Measurements from ENCODE around the gene CCDC197.

The CCDC197 gene

DNA sequence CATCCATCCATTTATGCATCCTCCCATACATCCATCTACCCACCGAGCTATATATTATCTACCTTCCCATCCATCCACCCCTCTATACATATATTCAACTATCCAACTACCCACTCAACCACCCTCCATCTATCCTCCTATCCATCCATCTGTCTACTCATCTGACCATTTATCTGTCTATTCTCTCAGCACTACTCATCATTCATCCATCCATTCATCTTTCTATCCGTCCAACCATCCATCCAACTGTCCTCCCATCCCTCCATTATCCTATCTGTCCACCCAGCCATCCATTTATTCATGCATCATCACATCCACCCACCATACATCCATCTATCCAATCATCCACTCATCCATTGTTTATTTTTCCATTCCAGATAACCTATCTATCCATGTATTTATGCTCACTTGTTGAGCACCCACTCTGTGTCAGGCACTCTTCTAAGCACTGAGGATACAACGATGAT is 32.2 kb upstream of the CCDC197 start:
- no peaks in the 10 kb centered on the region for H3K9me3 ChIP-seq (ENCODE audit: insufficient read depth, low read depth, low read length)
- peaks cover 9% of the 10 kb centered on the region for H3K27me3 ChIP-seq (ENCODE audit: insufficient read depth, low read length, poor library complexity, severe bottlenecking)
- TF ChIP-seq EZH2phosphoT487 (IDR thresholded peaks at IDR 0.05; ENCODE audit: borderline replicate concordance), result no peak
- no peak for TF ChIP-seq CTCF (conservative IDR thresholded peaks at IDR 0.05; ENCODE audit: low read length)
- no peaks in the 10 kb centered on the region for H4K20me1 ChIP-seq (ENCODE audit: insufficient read depth, low read length, poor library complexity, severe bottlenecking)
- no peak overlapping the region for H3K4me2 ChIP-seq (ENCODE audit: low read depth, low read length, poor library complexity, severe bottlenecking)
- no peaks in the 10 kb centered on the region for H3F3A ChIP-seq (ENCODE audit: low read depth)
- H3K79me2 ChIP-seq (ENCODE audit: insufficient read depth, low read length), result no peaks in the 10 kb centered on the region
- peaks cover 18% of the 10 kb centered on the region for H3K4me1 ChIP-seq (ENCODE audit: insufficient read depth, low read length, poor library complexity, severe bottlenecking)
- H3K9me2 ChIP-seq (replicated peaks; ENCODE audit: low read depth, low read length), result no peaks in the 10 kb centered on the region
- no peaks in the 10 kb centered on the region for H3K36me3 ChIP-seq (ENCODE audit: insufficient read depth, low read length)
- no peak overlapping the region for H2AFZ ChIP-seq (ENCODE audit: low read length)
- no peak overlapping the region for H3K4me3 ChIP-seq (ENCODE audit: low read length, poor library complexity, severe bottlenecking)
- H3K9ac ChIP-seq (ENCODE audit: low read depth, low read length, poor library complexity, severe bottlenecking), result no peak overlapping the region

- Histone ChIP-seq H3K79me2 (ENCODE audit: insufficient read depth, low read length) (no peaks in the 10 kb centered on the region), H3K9me3 (ENCODE audit: insufficient read depth, low read depth, low read length) (no peaks in the 10 kb centered on the region), H3K4me3 (ENCODE audit: low read length, poor library complexity, severe bottlenecking) (no peak overlapping the region), H3K9ac (ENCODE audit: low read depth, low read length, poor library complexity, severe bottlenecking) (no peak overlapping the region), H3F3A (ENCODE audit: low read depth) (no peaks in the 10 kb centered on the region), H4K20me1 (ENCODE audit: insufficient read depth, low read length, poor library complexity, severe bottlenecking) (no peaks in the 10 kb centered on the region), H3K4me2 (ENCODE audit: low read depth, low read length, poor library complexity, severe bottlenecking) (no peak overlapping the region), H3K36me3 (ENCODE audit: insufficient read depth, low read length) (no peaks in the 10 kb centered on the region), H3K27me3 (ENCODE audit: insufficient read depth, low read length, poor library complexity, severe bottlenecking) (peaks cover 9% of the 10 kb centered on the region), H3K9me2 (replicated peaks; ENCODE audit: low read depth, low read length) (no peaks in the 10 kb centered on the region), H2AFZ (ENCODE audit: low read length) (no peak overlapping the region), H3K4me1 (ENCODE audit: insufficient read depth, low read length, poor library complexity, severe bottlenecking) (peaks cover 13% of the 10 kb centered on the region)
- TF ChIP-seq CTCF (conservative IDR thresholded peaks at IDR 0.05; ENCODE audit: low read length), result no peak
- TF ChIP-seq EZH2phosphoT487 (IDR thresholded peaks at IDR 0.05; ENCODE audit: borderline replicate concordance), result no peak
Observed at GRCh38 chr14:93965287-93965821, 31.7 kb upstream of the CCDC197 start.

- Histone ChIP-seq H3K27me3 (ENCODE audit: insufficient read depth, low read length, poor library complexity, severe bottlenecking) (peaks cover 9% of the 10 kb centered on the region), H2AFZ (ENCODE audit: low read length) (no peak overlapping the region), H3K9me3 (ENCODE audit: insufficient read depth, low read depth, low read length) (no peaks in the 10 kb centered on the region), H4K20me1 (ENCODE audit: insufficient read depth, low read length, poor library complexity, severe bottlenecking) (no peaks in the 10 kb centered on the region), H3K4me2 (ENCODE audit: low read depth, low read length, poor library complexity, severe bottlenecking) (no peak overlapping the region), H3K36me3 (ENCODE audit: insufficient read depth, low read length) (no peaks in the 10 kb centered on the region), H3K79me2 (ENCODE audit: insufficient read depth, low read length) (no peaks in the 10 kb centered on the region), H3K9me2 (replicated peaks; ENCODE audit: low read depth, low read length) (no peaks in the 10 kb centered on the region), H3K4me3 (ENCODE audit: low read length, poor library complexity, severe bottlenecking) (no peak overlapping the region), H3K4me1 (ENCODE audit: insufficient read depth, low read length, poor library complexity, severe bottlenecking) (peaks cover 15% of the 10 kb centered on the region), H3F3A (ENCODE audit: low read depth) (no peaks in the 10 kb centered on the region), H3K9ac (ENCODE audit: low read depth, low read length, poor library complexity, severe bottlenecking) (no peak overlapping the region)
- no peak for TF ChIP-seq EZH2phosphoT487 (IDR thresholded peaks at IDR 0.05; ENCODE audit: borderline replicate concordance)
- TF ChIP-seq CTCF (conservative IDR thresholded peaks at IDR 0.05; ENCODE audit: low read length), result no peak
Observed at GRCh38 chr14:93965946-93966474, 31.1 kb upstream of the CCDC197 start.

Data from Loucy (cell line).